ENCODE results near the gene MYCL.
A peak's percentile ranks its signal among the peaks of the same experiment; 100 is the strongest.

MYCL gene

DNA sequence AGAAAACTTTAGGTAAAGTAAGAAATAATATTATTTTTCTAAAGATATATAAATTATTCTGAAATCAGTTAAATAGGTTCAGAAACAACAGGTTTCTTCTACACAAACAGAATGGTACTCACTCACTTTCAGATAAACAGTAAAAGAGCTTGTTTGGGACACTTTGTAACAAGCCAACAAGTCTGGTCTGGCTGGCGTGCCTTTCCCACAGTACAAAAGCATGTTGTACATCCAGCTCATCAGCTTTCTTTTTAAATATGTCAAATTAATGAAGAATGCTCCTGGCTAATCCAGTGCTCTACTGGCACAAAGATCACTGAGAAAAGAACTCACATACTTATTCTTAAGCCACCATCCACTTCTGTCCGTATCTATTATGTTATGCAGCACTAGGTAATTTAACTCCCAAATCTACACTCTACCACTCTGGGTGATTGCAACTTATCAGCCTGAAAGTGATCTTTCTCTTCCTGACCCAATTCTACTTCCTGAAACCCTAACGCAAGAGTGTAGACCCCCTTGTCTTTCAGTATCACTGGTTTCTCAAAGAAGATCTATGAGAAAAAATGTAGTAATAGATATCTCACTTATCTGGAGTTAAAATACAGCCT, 51.0 kb downstream of the MYCL start:
- no peak for DNase-seq

DNA sequence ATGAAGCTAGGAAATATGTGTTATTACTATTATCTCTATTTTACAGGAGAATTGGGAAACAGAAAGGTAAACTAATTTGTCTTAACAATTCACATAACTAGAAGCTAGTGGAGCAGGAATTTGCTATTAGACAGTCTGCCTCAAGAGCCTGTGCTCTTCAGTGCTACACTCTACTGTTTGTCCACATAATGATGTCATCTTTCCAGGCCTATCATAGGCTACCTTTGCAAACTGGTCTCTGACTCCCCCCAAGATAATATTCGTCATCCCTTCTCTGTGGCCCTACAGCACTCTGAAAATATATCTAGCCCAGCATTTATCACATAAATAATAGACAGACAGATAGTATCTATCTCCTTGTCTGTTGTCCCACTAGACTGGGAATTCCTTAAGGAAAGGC, 52.5 kb downstream of the MYCL start:
- no peak for DNase-seq

DNA sequence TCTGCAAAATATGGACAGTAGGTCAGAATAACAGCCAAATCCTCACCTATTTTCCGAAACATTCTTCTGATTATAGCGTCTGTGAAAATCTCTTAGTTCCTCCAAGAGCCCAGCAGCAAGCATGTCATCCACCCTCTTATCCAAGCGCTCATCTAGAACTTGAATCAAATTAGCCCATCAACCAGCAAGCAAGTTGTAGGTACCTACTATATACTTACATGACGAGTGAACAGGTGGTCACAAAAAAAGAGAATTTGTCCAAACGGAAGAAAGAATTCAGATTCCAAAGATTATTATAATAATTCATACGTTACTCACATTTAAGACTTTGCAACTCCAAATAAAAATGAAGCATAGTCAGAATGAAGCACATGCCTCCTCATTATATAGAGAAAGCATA, 53.8 kb downstream of the MYCL start:
- DNase-seq, result no peak

DNA sequence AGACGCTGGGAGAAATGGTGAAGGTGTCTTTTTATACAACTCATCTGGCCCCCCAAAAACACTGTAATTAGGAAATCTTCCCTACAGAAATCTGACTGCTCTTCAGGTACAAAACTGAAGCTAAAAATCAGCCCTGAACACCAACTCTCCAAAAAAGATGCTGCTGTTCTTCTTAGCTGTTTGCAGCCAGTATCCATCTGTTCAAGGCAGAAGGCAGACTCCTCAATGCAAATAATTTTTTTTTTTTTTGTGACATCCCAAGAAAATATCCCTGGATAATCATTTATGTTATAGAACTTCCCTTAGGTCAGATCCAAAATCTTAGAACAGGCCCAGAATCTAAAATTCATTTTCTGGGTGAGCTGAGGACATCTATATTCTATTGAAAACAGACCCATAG, 54.9 kb downstream of the MYCL start:
- DNase-seq, result no peak

DNA sequence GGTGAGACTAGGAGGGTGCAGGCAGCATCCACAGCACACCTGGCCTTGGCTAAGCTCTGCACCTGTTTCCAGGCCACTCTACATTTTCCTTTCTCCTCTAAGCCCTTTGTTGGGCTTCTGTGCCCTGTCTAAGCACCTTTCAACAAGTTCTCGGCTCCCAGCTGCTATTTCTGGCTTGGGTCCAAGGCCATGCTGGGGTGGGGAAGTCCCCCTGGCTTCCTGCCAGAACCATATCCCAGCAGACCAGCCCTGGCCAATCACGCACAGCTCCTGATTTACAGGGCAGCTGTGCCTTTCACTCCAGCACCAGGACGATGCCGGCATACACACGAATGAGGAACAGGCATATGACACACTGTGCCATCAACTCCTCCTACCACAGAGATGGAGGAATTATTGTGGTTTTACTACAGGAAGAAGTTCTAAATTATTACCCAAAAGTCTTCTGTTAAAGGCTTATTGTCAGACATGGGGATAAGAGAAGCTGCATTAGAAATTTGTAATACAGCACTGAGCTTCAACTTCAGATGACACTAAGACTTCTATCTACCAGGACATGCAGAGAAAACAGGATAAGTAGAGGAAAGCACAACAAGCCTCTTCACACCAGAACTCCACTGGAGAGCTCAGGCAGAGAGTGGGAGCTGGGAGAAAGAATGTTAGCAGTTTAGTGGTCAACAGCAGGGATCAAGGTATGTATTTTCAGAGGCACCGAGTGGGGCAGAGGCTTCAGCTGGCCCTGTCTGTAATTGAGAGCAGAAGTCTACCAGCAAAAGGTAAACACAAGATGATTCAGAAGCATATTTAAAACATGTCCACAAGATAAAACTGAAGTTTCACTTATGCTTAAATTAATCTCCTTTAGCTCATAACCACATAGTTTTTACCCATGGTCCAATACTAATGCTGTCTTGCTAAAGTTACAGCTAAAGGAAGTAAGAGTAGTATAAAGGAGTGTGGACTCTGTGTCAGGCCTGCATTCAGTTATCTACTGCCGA, 55.8 kb downstream of the MYCL start:
- peak; percentile 63 to 87 (median 79) for DNase-seq

Data from stimulated activated naive CD4-positive, alpha-beta T cell (primary cell).